COR-L47 (cell line): ENCODE results near the gene ZNF143.
"Not testable (repeated sequence)": the region's sequence is repeated elsewhere in the genome, so short reads cannot be mapped to it uniquely, and the experiment has no call there.

Experiments used
- DNase-seq: peaks from one replicate; lab custom pipeline; 2025; lab: John Stamatoyannopoulos, UW

Gene ZNF143

DNA sequence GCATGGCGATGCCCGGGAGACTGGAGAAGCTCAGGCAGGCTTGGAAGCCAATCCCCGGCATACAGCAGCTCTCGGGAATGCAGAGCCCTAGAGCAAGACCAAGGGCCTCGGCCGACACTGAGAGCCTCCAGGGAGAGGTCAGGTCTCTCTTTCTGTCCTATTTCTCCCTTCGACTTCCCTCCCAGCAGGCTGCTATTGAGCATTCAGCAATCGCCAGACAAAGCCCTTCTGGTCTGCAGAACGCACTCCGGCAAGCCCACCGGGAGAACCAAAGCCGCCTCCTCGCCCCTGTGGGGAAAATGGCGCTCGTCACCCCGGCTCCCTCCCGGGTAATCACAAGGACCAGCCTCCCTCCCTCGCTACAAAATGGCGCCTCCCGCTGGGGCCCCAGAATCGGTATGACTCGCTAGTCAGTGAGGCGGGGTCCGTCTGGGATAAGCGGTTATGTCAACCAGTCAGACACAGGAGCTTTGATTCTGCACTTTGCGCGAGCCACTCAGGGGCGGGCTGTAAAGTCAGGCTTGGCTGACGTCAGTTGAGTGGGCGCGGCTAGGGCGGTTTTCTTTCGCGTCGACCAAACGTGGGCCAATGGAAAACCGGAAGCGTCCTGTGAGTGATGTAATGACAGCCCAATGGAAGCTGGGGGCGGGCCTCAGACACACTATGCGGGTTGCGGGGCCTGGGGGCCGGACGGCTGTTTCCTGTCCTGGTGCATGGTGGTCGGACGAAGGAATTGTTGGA is at the start of gene ZNF143:
ZNF143 (plus strand) TSS at position 691 of the 741 bp plus-strand sequence. CDS start 10,297 bp downstream, outside the sequence.
- DNase-seq, result peak; percentile 100

DNA sequence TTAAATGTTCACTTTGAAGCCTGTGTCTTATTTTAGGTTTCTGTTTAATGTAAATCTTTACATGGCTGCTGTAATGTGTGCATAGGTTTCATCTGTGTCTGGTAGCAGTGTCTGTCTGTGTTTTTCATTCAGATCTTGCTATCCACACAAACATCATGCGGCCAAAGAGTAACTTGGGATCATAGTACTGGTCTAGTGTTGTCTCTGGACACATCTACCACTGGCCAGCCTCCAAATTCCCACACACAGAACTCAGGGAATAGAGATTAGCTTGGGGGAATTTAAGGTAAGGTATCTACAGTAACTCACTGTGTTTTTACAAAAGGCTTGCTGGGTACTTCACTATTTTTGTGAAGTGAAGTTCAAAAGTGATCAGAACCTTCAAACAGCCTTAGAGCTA is 32.1 kb upstream of the ZNF143 start:
- DNase-seq, result no peak

DNA sequence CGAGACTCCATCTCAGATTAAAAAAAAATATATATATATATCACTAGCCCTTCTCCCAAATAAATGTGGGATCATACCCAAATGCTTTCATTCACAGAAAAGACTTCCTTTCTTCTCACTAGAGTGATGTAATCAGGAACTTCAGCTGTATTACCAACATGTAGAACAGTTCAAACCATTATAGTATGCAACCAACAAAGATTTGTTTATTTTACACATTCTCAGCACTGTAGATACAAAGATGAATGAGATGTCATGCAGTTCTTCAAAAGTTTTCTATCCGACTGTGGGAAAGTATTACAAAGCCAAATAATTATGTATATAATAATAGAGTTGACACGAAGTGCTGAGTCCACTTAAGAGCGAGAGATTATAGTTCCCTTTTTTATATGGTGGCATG is 22.2 kb upstream of the ZNF143 start:
- DNase-seq, result no peak

DNA sequence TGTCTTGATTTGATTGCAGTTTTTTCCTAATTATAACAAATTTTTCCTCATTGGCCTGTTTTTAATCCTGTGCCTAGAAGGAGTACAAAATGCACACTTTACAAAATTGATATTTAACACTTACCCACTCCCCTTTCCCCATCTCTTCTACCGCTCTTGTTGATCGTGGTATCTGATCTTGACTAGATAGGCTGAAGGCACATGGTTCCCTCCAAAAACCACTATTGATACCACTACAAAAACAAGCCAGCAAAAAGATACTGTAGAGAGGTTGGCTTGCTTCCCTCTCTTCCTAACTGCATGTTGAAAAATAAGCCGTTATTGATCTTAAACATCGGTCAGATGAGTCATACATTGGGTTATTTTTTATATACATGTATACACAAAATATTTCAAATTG is 14.6 kb upstream of the ZNF143 start:
- no peak for DNase-seq

DNA sequence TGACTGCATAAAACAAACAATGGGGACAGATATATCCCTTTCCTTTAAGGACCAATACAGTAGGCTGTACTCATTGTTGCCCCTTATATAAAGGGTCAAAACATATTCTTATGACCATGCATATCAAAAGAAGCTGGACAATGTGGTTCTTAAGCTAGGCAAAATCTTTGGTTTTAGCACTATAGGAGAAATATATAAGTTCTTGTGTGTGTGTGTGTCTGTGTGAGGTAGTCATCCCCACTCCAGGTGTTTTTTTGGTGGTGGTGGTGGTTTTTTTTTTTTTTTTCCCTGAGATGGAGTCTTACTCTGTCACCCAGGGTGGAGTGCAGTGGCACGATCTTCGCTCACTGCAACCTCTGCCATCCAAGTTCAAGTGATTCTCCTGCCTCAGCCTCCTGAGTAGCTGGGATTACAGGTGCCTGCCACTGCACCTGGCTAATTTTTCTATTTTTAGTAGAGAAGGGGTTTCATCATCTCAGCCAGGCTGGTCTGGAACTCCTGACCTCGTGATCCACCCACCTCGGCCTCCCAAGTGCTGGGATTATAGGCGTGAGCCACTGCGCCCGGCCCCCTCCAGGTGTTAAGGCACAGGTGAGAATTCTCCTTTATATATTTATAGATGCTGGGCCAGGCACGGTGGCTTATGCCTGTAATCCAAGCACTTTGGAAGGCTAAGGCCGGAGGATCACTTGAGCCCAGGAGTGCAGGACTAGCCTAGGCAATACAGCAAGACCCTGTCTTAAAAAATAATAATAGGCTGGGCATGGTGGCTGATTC is 12.0 kb upstream of the ZNF143 start:
- DNase-seq, result no peak

DNA sequence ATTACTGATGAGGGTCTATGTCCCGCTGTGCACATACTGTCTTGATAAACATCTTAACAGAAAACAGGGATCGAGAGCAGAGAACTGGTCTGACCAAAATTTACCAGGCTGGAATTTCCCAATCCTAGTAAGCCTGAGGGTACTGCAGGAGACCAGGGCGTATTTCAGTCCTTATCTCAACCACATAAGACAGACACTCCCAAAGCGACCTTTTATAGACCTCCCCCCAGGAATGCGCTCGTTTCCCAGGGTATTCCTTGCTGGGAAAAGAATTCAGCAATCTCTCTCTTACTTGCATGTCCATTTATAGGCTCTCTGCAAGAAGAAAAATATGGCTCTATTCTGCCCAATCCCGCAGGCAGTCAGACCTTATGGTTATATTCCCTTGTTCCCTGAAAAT is 8.8 kb upstream of the ZNF143 start:
- not testable (repeated sequence) for DNase-seq

DNA sequence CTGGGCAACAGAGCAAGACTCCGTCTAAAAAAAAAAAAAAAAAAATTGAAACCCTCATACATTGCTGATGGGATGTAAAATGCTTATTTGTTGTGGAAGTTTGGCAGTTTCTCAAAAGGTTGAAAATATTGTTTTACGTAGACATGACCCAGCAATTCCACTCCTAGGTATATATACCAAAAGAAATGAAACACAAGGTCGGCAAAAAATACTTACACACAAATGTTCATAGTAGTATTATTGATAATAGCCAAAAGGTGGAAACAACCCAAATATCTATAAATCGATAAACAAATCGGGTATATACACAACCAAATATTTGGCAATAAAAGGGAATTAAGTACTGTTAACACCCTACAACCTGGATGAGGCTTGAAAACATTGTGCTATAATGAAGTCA is 5.1 kb upstream of the ZNF143 start:
- no peak for DNase-seq

DNA sequence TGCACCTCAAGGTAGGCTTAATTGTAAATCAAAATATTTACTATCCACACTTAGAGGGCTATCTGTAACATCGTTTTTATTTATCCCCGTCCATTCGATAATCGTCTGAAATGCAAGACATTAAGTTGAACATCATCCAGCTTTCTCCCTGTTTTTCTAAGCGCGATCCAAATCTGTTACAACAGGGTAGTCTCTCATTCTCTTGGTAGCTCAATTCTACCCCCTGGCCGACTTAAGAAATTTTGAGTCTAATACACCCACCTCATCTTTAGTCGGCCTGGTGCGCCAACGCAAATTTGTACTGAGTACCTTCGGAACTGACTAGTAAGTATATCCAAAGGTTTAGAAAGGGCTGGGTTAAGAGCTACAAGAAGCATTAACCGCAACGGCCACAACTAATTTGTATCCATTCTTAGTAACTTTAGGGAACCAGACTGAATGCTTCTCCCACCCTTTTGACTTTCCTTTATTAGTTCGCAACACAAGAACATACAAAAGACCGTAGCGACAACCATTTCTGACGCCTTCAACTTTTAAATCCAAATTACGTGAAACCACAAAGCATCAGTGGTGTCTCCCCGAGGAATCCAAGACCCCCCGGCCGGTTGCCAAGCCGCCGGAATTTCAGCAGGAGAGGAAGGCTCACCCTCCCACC is 1.0 kb upstream of the ZNF143 start:
- DNase-seq, result peak; percentile 18

DNA sequence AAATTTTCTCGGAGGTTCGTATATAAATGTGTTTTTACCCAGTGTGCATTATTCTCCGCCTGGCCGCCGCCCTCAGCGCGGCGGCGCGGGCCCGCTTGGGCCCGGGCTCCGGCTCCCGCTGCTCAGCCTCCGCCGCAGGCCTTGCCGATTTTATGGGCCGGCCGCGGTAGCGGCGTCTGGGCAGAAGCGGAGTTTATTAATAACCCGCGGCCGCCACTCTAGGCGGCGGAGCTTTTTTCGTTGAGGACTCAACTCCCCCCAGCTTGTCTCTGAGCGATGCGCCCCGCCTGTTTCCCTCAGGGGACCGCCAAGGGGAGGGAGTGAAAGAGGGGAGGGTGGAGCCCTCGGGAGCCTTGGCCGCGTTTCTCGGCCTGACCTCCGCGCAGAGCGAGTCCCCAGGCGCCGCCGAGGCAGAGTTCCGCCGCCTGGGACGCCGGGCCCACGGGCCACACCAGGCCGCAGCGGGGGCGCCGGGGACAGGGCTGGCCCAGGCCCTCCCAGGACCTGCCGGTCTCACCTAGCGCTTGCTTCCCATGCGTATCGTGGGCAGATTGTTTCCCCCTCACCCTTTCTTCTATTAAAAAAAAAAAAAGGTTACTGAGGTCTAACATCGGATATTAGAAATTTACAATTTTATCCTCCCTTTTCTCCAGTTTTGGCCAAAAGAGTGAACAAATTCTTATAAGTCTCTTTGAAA is 399 bp downstream of the ZNF143 start:
- peak; percentile 83 for DNase-seq

DNA sequence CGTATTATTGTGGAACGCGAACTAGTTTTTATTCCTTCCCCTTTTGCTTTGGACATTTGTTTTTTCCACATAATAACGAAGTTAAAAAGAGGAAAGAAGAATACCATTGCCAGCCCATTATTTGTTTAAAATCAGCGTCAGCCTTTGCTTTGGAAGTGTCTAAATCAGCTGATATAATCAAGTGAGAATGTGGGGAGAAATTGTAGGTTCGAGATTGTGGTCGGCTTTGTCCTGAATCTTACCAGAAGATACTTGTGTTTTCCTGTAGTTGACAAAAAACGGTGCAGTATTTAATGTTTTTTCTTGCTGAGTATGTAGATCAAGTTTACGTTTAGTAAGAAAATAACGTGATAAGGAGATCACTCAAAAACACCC is 935 bp downstream of the ZNF143 start:
- no peak for DNase-seq

DNA sequence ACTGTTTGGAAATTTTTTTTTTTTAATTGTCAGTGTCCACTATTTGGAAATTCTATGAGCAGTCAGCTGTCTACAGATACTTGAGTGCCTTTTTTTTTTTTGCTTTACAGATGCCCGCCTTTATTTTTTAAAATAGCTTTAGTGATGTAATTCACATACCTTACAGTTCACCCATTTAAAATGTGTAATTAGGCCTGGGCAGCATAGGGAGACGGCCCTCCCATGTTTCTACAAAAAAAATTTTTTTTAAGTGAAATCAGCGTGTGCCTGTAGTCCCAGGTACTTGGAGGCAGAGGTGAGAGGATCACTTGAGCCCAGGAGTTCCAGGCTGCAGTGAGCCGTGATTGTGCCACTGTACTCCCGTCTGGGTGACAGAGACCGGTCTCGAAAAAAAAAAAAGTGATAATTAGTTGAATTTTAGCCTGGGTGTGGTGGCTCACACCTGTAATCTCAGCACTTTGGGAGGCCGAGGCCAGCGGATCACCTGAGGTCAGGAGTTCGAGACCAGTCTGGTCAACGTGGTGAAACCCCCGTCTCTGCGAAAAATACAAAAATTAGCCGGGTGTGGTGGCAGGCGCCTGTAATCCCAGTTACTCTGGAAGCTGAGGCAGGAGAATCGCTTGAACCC is 1.5 kb downstream of the ZNF143 start:
- no peak for DNase-seq

DNA sequence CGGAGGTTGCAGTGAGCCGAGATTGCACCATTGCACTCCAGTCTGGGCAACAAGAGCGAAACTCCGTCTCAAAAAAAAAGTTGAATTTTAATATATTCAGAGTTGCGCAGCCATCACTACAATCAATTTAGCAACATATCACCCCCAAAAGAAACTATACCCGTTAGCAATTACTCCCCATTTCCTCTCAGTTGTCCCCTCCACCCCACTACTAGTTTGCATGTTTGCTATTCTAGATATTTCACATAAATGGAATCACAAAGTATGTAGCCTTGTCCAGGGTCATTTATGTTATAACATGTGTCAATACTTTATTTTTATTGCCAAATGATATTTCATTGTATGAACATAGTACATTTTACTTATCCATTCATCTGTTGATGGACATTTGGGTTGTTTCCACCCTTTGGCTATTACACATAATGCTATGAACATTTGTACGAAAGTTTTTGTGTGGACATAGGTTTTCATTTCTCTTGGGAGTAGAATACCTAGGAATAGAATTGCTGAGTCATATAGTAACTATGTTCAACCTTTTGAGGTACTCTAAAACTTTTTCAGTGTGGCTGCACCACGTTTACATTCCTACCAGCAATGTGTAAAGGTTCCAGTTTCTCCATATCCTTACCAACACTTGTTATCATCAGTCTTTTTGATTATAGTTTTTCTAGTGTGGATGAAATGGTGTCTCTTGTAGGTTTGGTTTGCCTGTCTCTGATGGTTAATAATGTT is 2.2 kb downstream of the ZNF143 start:
- no peak for DNase-seq

DNA sequence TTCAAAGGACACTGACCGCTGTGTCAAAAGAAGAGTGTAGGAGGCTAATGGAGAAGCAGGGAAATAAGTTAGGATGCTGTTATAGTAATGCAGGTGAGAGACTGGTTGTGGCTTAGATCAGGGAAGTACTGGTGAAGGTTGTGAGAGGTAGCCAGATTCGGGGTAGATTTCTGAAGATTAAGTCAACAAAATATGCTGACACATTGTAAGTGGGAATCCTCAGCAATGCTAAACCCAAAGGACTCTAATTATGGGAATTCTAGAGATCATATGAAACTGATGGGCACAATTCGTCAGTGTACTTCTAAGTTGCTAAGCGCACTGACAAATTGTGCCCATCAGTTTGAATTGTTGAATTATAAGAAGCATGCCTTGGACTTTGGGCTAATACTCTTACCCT is 10.0 kb downstream of the ZNF143 start:
- no peak for DNase-seq

DNA sequence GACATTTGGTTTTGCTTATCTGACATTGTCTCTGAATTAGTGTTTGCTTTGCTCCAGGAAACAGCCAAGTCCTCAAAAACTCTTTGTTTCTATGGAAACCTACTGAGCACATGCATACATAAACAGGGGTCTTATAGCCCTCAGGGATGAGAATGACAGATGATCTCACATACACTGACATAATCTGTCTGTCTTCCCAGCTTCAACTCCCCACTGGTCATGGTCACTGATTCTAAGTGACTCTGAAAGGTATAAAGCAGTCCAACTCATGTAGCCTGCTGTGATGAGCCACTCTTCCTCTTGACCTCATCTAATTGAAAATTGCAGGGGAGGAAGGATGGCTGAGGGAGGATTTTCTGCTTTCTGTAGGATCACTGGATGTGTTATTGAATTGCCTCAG is 12.6 kb downstream of the ZNF143 start:
- DNase-seq, result no peak

DNA sequence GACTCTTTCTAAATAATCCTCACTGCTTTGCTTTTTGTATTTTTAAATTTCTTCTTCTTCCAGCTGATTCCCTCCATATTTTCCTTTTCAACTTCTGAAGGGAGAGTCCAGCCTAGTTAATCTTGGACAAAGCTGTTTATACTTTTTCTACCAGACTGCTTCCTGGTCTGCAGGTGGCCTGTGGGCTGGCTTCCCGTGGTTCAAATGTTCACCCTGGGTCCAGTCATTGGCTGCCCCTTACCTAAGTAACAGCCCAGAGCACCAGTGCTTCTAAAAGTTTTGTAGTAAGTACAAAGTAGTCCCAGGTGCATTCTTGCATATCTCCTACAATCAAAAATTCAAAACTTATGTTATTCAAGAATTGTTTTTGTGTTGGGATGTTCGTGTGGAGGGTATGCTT is 19.1 kb downstream of the ZNF143 start:
- no peak for DNase-seq

DNA sequence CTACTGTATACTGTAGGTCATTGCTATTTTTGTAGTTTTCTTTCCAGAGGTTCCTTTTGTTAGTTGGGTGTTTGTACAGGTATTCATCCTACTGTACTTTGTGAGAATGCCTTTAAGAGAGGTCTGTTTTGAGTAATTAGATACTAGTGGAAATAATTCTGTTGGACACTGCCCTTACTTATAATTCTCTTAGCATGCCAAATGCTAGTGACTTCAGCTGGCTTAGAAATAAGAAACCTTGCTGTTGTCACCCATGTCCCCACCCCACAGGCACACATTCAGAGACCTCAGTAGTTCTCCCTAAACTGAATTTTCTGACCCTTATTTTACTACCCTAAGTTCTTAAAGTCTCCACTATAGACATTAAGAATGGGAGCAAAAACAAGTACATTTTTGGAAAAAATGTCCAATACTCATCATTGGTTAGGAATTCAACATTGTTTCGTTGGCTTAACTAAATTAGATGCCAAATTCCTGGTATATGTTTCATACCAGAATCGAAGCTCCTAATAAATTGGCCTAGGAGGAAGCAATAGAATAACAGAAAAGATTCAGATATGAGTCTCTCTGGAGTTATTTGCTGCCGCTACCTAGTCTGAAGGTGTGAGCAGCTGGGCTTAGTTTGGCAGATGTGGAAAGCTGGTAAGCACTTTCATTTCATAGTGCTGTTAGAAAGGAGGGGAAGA is 28.4 kb downstream of the ZNF143 start:
- no peak for DNase-seq

DNA sequence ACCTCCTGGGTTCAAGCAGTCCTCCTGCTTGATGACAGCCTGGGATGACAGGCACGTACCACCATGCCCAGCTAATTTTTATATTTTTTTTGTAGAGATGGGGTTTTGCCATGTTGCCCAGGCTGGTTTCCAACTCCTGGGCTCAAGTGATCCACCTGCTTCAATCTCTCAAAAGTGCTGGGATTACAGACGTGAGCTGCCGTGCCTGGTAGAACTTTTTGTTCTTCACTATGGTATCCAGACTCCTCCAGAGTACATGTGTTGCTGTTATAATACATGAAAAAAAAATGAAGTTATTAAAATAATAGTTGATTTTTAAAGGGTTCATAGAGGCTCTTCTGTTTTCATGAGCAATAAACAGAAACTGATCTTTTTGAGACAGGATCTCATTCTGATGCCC is 29.6 kb downstream of the ZNF143 start:
- DNase-seq, result no peak

DNA sequence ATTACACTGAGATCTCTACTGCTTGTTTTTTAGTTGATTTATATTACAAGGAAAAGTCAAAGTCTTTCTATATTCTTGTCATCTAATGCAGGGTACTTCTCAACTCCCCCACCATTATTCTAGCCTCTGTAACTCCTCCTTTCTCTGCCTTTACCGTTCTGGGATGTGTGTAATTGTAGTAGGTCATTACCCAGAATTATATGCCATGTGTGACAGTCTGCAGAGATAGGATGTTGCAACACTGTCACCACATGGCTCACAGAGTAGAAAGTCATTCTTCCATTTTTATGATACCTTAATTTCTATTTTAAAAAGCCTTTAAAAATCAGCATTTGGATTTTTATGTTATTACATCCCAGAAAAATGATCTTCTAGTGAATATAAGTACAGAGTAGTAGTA is 32.7 kb downstream of the ZNF143 start:
- DNase-seq, result no peak

DNA sequence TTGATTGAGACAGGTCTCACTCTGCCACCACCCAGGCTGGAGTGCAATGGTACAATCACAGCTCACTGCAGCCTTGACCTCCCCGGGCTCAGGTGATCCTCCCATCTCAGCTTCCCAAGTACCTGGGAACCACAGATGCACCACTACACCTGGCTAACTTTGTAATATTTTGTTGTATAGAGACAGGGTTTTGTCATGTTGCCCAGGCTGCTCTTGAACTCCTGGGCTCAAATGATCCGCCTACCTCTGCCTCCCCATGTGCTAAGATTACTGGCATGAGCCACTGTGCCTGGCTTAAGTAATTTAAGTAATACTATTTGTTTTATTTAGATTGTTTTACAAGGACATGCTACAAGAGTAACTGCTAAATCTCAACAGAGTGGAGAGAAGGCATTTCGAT is 33.5 kb downstream of the ZNF143 start:
- DNase-seq, result no peak

DNA sequence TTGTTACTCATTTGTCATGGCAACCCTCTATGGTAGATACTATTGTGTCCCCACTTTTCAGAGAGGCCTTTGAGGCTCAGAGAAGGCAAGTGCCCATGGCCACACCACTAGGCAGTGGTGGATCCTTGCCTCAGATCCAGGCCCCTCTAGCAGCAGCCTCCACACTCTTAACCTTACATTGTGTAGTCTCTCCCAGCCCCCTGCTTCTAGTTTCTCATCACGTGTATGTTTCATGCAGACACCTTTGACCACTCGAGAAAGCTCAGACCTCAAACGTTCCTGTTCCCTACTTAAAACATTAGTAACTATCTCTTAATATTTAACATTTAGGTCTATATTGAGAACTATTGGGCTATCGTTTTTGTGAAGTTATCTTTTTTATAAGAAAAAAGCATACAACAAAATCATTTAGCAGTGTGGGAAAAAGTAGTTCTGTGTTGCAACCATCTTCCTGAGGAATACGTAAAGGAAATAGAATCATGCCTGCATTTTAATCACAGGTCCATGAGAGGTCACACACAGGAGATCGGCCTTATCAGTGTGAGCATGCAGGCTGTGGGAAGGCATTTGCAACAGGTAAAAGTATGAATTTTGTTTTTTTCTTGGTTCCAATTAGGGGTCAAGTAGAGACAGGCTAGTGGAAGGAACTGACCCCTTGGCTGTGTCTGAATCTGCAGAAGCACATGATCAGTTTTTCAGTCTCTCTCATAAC is 35.1 kb downstream of the ZNF143 start:
- DNase-seq, result no peak
